ENCODE measurements around the gene ATG101. TPM values are rescaled to one million over a fixed set of nuclear protein-coding genes. Genes with fewer than 3 reads are reported as not detected.

Gene ATG101
- total and polyA plus RNA-seq, 9 of the 15 experiments (the other 6 are each of a cell fraction or from before 2014, with no cell fraction given), result 2.9 to 52.4 (median 29.7) TPM

DNA sequence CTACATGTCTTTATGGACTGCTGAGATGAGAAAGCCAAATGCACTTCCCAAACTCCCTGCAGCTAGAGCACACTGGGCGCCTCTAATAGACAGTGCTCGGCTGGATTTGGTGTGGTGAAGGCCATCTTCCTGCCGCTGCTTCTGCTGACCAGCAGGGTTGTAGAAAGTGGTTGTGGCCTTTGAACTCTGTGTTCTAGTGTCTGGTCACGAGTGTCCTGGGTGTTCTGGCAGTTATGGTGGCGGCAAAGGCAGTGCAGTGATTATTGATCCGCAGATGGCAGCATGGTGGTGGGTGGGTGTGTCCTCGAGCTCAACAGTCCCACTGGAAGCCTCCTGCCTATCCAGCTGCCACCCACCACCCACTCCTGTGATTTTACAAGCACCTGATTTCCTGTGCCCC is 53.1 kb downstream of the ATG101 start:
- Histone ChIP-seq H3K79me2 (ENCODE audit: control insufficient read depth, insufficient read depth, low read length) (no peaks in the 10 kb centered on the region), H4K20me1 (replicated peaks; ENCODE audit: control insufficient read depth, insufficient read depth, low read length) (no peaks in the 10 kb centered on the region; the same call in 1 of the 2 replicates), H3K9me1 (ENCODE audit: control insufficient read depth, insufficient read depth, low read length) (peaks cover 2% of the 10 kb centered on the region), H3K9ac (ENCODE audit: insufficient read depth in 1 of 2, low read depth in 2 of 2, low read length in 2 of 2) (no peak overlapping the region), H3K36me3 (ENCODE audit: control insufficient read depth, insufficient read depth, low read length) (no peaks in the 10 kb centered on the region), H3K27ac (ENCODE audit: extremely low read depth, low read depth, low read length) (no peak overlapping the region), H3K4me2 (ENCODE audit: insufficient read depth, low read length) (no peak overlapping the region), H3K27me3 (ENCODE audit: control insufficient read depth in 2 of 2, insufficient read depth in 2 of 2, low read length in 2 of 2) (peaks cover 22 to 65% of the 10 kb centered on the region in 2 experiments), H3K4me3 (no peak overlapping the region), H3K9me3 (replicated peaks; ENCODE audit: control insufficient read depth, insufficient read depth, low read depth, low read length) (no peaks in the 10 kb centered on the region), H3K4me1 (replicated peaks in 1 of 2; ENCODE audit: control insufficient read depth in 2 of 2, insufficient read depth in 2 of 2, low read length in 2 of 2) (peaks cover 14% of the 10 kb centered on the region in 2 experiments; a peak in 3 of 5 replicates), H2AFZ (ENCODE audit: low read depth, low read length) (no peak overlapping the region)
- DNase-seq (ENCODE audit: extremely low read depth in 1 of 4, low spot score in 3 of 4) (peak in 1 of 4 experiments; percentile 4), FAIRE-seq (no peak), ATAC-seq (no peak)
- intact Hi-C loops (cut with micrococcal nuclease), result loop anchor here (5.0 kb wide), 1 partner anchor 41 kb away; no protein-coding TSS in a partner anchor
- in situ Hi-C loops (cut with MboI), result loop anchor here (5.0 kb wide), 1 partner anchor 96 kb away; no protein-coding TSS in a partner anchor
- ChIA-PET POLR2A (interaction anchor here (0.5 to 0.6 kb wide), 2 partner anchors 23 to 76 kb away, joined by 5 read pairs; no protein-coding TSS in a partner anchor), CTCF (ENCODE audit: low intra/inter-chr PET ratio) (interaction anchor here (1.4 to 3.2 kb wide), 2 partner anchors 97 to 130 kb away, joined by 3 to 32 read pairs; no protein-coding TSS in a partner anchor)
- 11% methylated on average over 7 of the region's 7 CpGs for WGBS (ENCODE audit: insufficient coverage, low coverage, missing lambda C conversion rate)
- no TSS peak for BruUV-seq (replicated peaks)
- TF ChIP-seq, protein P1, sequence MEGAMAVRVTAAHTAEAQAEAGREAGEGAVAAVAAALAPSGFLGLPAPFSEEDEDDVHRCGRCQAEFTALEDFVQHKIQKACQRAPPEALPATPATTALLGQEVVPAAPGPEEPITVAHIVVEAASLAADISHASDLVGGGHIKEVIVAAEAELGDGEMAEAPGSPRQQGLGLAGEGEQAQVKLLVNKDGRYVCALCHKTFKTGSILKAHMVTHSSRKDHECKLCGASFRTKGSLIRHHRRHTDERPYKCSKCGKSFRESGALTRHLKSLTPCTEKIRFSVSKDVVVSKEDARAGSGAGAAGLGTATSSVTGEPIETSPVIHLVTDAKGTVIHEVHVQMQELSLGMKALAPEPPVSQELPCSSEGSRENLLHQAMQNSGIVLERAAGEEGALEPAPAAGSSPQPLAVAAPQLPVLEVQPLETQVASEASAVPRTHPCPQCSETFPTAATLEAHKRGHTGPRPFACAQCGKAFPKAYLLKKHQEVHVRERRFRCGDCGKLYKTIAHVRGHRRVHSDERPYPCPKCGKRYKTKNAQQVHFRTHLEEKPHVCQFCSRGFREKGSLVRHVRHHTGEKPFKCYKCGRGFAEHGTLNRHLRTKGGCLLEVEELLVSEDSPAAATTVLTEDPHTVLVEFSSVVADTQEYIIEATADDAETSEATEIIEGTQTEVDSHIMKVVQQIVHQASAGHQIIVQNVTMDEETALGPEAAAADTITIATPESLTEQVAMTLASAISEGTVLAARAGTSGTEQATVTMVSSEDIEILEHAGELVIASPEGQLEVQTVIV (CRISPR knock-in tag; IDR thresholded peaks at IDR 0.05; ENCODE audit: borderline replicate concordance), result no peak
- TF ChIP-seq XRCC4 (IDR thresholded peaks at IDR 0.05; ENCODE audit: extremely low read depth, insufficient read depth, insufficient read length), result no peak
- TF ChIP-seq MYC (IDR thresholded peaks at IDR 0.05; ENCODE audit: low read depth, low read length), result no peak
- no peak for TF ChIP-seq MYC (CRISPR knock-in tag; IDR thresholded peaks at IDR 0.05; ENCODE audit: borderline replicate concordance, low read depth)
- TF ChIP-seq SFPQ (IDR thresholded peaks at IDR 0.05; ENCODE audit: low read depth, low read length), result no peak
- TF ChIP-seq ID3 (CRISPR knock-in tag; IDR thresholded peaks at IDR 0.05), result no peak
- no peak for TF ChIP-seq ID3 (tag; IDR thresholded peaks at IDR 0.05)
- no peak for TF ChIP-seq NFRKB (IDR thresholded peaks at IDR 0.05; ENCODE audit: low read depth)
- TF ChIP-seq TAF1 (IDR thresholded peaks at IDR 0.05; ENCODE audit: control insufficient read depth, extremely low read depth, insufficient read depth, low read length, severe bottlenecking), result no peak
- no peak for TF ChIP-seq ZBED1 (IDR thresholded peaks at IDR 0.05)
- no peak for TF ChIP-seq THRAP3 (IDR thresholded peaks at IDR 0.05; ENCODE audit: borderline replicate concordance)
- no peak for TF ChIP-seq MCM2 (IDR thresholded peaks at IDR 0.05; ENCODE audit: low read depth)
- TF ChIP-seq MXI1 (IDR thresholded peaks at IDR 0.05; ENCODE audit: low read depth, low read length), result no peak
- no peak for TF ChIP-seq GTF3C2 (IDR thresholded peaks at IDR 0.05; ENCODE audit: borderline replicate concordance, extremely low read depth, insufficient read length)

Data from K562 (cell line).